HCT116 (cell line): ENCODE results near the gene KRT6A.

ENCODE experiments used
- CTCF ChIP-seq, 3 experiments: fragments of 200-600 bp in 1 of 3; sonication (generic) in 1 of 3; IDR thresholded peaks in 2 of 3; conservative IDR thresholded peaks in 1 of 3; 2 replicates each; pipeline ENCODE4 v1.5.1; 2012 to 2017; ENCODE audit warnings: low read depth in 2 of 3, low read length in 2 of 3, antibody characterized with exemption in 1 of 3, borderline replicate concordance in 1 of 3, control low read depth in 1 of 3, mild to moderate bottlenecking in 1 of 3, mixed read lengths in 1 of 3, mixed run types in 1 of 3, moderate library complexity in 1 of 3; ENCODE audit not compliant: insufficient read depth in 1 of 3
- EGR1 ChIP-seq: IDR thresholded peaks from 2 replicates; pipeline ENCODE4 v1.6.1; 2012; ENCODE audit warnings: low read depth
- EZH2 ChIP-seq: fragments of 200-600 bp; sonication (generic); IDR thresholded peaks from 2 replicates; pipeline ENCODE4 v1.6.1; 2017; ENCODE audit warnings: antibody characterized with exemption, mixed run types
- JUND ChIP-seq: IDR thresholded peaks from 2 replicates; pipeline ENCODE4 v1.6.1; 2012
- MAX ChIP-seq: IDR thresholded peaks from 2 replicates; pipeline ENCODE4 v1.6.1; 2012
- POLR2A ChIP-seq: IDR thresholded peaks from 2 replicates; pipeline ENCODE4 v1.7.0; 2011; ENCODE audit warnings: borderline replicate concordance; ENCODE audit not compliant: insufficient read depth, insufficient read length; ENCODE audit errors: extremely low read depth
- POLR2AphosphoS5 ChIP-seq: IDR thresholded peaks from 2 replicates; pipeline ENCODE4 v1.6.1; 2011; ENCODE audit warnings: mild to moderate bottlenecking, low read depth, low read length, moderate library complexity
- RAD21 ChIP-seq: IDR thresholded peaks from 2 replicates; pipeline ENCODE4 v1.6.1; 2012; ENCODE audit warnings: low read depth, mild to moderate bottlenecking
- SIN3A ChIP-seq: IDR thresholded peaks from 2 replicates; pipeline ENCODE4 v1.6.1; 2012; ENCODE audit warnings: low read depth
- SP1 ChIP-seq: IDR thresholded peaks from 2 replicates; pipeline ENCODE4 v1.6.1; 2012; ENCODE audit warnings: low read depth
- YY1 ChIP-seq: IDR thresholded peaks from 2 replicates; pipeline ENCODE4 v1.6.1; 2011; ENCODE audit warnings: low read length, low read depth, moderate library complexity, mild to moderate bottlenecking; ENCODE audit not compliant: insufficient replicate concordance; ENCODE audit errors: extremely low read depth
- ZNF274 ChIP-seq: fragments of 200-500 bp; sonication (Bioruptor generic); IDR thresholded peaks from 2 replicates; pipeline ENCODE4 v1.6.1; 2014; ENCODE audit warnings: mild to moderate bottlenecking, low read depth, low read length, inconsistent platforms

- TF ChIP-seq POLR2A (no peak), CTCF (IDR thresholded peaks at IDR 0.05 in 2 of 3, conservative IDR thresholded peaks at IDR 0.05 in 1 of 3; ENCODE audit: borderline replicate concordance in 1 of 3, insufficient read depth in 1 of 3, low read depth in 2 of 3, low read length in 2 of 3) (no peak), POLR2AphosphoS5 (no peak), SP1 (no peak), MAX (no peak), EGR1 (no peak), EZH2 (no peak), YY1 (no peak), RAD21 (no peak), JUND (no peak), ZNF274 (no peak), SIN3A (no peak)
These were observed 37.3 kb upstream of the KRT6A start for GRCh38 chr12:52530366-52530765.
